GM19438 (cell line): Measurements from ENCODE around the gene SYNGR1.
"Not testable (repeated sequence)": the region's sequence is repeated elsewhere in the genome, so short reads cannot be mapped to it uniquely, and the experiment has no call there.

ENCODE experiments used
- ATAC-seq: cut with Tn5 transposase; IDR thresholded peaks from one replicate; pipeline ENCODE4 v1.9.1; 2021; ENCODE audit warnings: low read depth; ENCODE audit not compliant: unreplicated experiment

SYNGR1 gene

DNA sequence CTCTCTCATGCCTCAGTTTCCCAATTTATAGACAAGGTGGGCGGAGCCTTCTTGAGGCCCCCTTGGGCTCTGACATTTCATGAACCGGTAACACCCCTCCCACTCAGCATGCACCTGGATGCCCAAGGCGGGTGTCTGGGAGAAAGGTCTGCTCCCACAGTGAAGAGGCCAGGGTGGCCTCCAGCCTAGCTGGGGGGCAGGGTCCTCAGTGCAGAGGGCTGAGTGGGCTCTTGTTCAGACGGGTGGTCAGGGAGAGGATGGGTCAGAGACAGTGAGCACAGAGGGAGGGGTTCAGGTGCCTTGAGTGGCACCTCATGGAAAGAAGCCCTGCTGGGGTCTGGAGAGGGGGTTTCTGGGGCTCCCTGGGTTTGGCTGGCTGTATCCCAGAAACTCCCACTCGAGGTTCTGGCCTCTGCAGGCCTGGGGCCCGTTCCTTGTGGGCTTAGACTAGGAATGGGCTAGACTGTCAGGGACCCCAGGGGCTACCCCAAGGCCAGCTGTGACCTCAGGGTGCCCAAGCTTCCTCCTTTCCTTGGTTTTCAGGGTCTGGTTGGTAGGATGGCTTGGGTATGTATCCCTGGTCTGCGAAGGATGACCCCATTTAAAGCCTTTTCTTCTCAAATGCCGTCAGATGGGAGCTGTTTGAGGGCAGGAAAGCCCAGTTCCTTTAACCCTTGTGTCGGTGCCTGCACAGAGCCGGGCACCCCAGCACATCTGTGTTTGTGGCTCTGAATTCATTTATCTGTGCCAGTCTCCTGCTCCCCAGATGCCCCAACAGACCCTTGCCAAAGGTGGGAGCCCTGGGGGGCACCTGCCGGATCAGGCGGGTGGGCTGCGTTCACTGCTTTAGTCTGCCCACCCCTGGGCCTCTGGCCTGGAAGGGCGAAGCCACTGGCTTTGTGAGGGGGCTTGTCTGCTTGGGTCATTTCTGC, 1.2 kb downstream of the SYNGR1 start:
- no peak for ATAC-seq

DNA sequence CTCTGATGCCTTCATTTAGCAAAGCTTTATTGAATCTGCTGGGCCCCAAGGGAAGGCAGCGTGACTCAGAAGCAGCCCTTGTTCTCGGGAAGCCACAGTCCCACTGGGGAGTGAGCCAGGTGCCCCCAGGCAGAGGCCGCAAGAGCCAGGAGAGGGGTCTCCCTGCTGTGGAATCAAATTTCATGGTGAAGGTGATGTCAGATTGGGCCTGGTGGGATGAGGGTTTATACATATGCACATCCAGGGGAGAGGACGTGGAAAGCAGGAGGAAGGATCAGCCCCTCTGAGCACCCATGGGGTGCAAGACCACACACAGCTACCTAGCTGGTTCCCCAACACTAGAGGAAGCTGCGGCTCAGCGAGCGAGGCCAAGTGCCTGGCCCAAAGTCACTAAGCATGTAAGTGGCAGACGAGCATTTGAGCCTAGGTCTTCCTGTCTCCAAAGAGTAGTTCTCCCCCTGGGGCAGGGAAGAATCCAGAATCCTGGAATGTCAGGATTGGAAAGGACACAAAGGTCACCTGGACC, 2.0 kb downstream of the SYNGR1 start:
- no peak for ATAC-seq

DNA sequence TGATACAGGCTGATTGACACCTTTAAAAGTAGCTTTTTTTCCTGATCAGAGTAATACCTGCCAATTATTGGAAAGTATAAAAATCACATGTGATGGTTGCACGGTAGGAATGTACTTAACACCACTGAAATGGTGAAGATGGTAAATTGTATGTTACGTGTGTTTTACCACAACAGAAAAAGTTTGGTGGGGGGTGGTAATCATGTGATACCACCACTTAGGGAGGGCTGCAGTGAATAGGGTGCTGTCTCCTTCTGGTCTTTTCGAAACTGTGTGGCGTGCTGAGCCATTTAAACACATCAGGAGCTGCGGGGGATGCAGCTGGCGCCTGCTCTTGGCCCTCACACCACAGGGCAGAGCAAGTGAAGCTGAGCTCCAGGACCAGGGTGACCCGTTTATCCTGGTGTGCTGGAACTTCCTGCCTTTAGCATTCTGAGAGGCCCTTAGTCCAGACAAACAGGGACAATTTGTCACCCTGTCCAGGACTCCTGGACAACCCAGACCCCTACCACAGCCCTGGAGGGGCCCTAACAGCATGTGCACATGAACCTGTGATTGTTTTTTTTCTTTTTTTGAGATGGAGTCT, 2.6 kb downstream of the SYNGR1 start:
- ATAC-seq, result no peak

DNA sequence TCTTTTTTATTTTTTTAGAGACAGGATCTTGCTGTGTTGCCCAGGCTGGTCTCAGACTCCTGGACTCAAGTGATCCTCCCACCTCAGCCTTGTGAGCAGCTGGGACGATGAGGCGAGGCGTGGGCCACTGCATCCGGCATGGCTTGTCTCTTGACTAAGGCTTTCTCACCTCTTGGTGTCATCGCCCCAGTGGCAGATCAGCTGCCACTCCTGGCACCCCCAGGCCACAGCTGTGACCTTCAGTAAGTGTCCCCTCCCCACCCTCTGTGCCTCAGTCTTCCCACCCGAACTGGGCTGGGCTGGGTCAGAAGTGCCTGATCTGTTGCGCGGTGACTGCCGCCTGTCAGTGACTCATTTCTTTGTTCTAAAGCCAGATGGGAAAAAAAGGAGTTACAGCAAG, 3.6 kb downstream of the SYNGR1 start:
- ATAC-seq, result no peak

DNA sequence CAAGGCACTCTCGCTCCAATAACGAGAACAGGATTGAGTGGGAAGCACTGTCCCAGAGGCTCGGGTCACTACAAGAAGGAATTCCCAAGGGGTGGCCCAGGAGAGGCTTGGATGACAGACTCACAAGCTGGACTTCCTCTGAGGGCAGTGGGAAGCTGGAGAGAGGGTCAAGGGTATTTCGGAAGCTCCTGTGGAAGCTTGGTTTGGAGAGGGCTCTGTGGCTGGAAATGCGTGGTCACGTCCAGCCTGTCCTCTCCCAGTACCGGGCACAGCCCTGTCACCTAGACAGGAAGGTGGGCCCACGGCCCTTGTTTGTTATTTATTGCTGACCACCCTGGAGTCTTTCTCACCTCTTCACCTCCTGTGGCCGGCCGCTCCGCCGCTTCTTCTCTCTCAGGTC, 5.3 kb downstream of the SYNGR1 start:
- no peak for ATAC-seq

DNA sequence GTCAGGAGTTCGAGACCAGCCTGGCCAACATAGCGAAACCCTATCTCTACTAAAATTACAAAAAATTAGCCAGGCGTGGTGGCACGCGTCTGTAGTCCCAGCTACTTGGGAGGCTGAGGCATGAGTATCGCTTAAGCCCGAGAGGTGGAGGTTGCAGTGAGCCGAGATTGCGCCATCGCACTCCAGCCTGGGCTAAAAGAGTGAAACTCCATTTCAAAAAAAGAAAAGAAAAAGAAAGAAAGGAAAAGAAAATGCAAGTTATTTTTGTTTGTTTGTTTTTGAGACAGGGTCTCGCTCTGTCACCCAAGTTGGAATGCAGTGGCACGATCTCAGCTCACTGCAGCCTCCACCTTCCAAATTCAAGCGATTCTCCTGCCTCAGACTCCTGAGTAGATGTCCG, 6.0 kb downstream of the SYNGR1 start:
- not testable (repeated sequence) for ATAC-seq

DNA sequence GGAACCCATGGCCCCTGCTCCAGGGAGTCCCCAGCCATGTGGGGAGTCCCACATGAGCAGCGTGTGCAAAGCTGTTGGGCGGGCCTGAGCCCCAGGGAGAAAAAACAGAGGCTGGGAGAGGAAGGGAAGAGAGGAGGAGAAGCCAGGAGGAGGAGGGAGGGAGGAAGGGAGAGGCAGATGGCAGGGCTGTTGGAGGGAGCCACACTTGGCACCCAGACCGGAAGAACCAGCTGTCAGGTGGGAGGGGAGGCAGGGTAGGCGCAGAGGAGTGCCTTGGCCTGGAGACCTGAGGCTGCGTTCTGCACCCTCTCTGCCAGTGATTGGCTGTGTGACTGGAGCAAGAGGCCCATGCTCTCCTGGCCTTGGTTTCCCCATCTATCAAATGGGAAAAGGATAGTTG, 6.7 kb downstream of the SYNGR1 start:
- ATAC-seq, result no peak

DNA sequence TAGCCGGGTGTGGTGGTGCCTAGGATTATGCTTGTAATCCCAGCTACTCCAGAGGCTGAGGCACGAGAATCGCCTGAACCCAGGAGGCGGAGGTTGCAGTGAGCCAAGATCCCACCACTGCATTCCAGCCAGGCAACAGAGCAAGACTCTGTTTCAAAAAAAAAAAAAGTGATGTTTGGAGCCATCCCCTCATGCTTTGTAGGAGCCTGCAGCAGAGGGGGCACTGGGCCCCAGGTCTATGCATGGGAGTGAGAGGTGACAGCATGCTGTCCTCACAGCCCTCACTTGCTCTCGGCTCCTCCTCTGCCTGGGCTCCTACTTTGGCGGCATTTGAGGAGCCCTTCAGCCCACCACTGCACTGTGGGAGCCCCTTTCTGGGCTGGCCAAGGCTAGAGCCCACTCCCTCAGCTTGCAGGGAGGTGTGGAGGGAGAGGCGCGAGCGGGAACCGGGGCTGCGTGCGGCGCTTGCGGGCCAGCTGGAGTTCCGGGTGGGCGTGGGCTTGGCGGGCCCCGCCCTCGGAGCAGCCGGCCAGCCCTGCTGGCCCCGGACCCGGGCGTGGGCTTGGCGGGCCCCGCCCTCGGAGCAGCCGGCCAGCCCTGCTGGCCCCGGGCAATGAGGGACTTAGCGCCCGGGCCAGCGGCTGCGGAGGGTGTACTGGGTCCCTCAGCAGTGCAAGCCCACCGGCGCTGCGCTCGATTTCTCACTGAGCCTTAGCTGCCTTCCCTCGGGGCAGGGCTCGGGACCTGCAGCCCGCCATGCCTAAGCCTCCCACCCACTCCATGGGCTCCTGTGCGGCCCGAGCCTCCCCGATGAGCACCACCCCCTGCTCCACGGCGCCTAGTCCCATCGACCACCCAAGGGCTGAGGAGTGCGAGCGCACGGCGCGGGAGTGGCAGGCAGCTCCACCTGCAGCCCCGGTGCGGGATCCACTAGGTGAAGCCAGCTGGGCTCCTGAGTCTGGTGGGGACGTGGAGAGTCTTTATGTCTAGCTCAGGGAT, 7.6 kb downstream of the SYNGR1 start:
- ATAC-seq, result not testable (repeated sequence)

DNA sequence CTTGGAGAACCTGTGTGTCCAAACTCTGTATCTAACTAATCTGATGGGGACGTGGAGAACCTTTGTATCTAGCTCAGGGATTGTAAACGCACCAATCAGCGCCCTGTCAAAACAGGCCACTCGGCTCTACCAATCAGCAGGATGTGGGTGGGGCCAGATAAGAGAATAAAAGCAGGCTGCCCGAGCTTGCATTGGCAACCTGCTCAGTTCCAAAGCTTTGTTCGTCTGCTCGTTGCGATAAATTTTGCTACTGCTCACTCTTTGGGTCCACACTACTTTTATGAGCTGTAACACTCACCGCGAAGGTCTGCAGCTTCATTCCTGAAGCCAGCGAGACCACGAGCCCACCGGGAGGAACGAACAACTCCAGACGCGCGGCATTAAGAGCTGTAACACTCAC, 8.4 kb downstream of the SYNGR1 start:
- ATAC-seq, result not testable (repeated sequence)

DNA sequence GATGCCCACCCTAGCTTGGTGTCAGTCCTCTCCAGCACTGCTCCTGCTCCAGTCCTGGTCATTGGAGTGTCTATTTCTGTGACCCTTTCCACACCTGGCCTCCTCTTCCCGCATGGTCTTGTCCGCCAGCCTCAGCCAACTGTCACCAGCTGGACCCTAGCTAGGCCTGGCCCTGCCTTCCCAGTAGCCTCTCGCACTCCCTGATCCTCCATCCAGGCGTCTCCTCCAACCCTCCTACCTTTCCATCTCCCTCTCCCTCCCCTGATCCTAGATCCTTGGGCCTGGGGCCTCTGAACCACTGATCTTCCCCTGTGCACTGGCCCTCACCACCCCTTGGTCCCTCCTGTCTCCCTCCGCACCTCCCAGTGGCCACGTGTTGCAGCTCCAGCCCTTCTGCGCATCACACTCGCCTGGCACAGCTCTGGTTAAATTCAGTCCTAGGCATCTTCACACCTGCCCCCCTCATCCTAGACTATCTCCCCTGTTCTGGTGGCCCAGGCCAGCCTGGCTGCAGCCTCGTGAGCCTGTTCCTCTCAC, 9.9 kb downstream of the SYNGR1 start:
- no peak for ATAC-seq

DNA sequence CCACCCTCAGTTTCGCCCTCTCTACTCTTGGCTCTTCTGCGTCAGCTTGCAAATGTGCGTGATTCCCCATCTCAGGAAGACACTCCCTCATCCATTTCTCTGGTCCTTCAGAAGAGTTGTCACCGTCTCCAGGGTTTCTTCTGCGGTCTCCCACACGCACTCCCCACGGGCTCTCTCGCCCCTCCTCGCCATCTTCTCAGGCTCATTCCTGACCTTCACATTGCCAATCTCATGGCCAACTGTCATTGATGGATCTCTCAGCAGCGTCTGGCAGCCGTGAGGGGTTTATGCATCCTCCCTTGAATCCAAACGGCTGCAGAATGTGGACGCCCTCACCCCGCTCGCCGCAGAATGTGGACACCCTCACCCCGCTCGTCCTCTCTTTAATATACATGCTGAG, 10.5 kb downstream of the SYNGR1 start:
- ATAC-seq, result no peak

DNA sequence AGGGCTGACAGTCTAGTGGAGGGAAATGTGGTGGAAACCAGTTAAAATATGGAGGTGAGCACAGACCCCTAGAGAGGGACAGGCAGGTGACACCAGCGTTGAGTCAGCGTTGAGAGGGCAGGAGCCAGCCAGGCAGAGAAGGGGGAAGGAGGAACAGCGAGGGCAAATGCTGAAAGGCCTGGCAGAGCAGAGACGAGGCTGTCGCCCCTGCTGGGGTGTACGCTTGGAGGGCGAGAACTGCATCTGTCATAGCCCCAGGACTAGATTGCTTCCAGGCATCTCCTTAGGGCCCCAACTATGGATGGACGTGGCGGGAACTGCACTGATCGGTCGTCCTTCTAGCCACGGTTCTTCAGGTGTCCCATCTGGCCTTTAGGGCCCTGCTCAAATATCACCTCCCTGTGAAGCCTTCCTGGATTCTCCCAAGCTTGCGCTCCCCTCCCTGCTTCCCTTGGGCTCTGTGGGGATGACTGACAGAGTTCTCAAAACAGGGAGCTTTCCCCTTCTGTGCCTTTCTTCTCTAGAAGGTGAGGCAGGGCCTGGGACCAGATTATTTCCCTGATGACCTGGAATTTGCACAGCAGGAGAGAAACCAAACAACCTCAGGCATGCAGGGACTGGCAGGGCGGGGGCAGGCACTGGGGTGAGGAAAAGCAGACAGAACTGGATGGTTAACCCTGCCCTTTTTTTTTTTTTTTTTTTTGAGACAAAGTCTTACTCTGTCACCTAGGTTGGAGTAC, 11.1 kb downstream of the SYNGR1 start:
- ATAC-seq, result no peak

DNA sequence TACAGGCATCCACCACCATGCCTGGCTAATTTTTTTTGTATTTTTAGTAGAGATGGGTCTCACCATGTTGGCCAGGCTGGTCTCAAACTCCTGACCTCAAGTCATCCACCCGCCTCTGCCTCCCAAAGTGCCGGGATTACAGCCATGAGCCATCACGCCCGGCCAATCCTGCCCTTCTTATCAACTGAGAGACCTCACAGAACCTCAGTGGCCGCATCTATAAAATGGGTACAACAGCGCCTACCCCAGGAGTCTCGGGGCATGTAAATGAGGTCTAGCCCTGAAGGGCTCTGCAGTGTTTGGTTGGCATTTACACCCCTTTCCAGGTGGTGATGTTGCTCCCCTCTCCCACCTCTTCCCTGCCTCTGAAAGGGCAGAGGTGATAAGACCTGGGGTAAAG, 11.7 kb downstream of the SYNGR1 start:
- ATAC-seq, result no peak

DNA sequence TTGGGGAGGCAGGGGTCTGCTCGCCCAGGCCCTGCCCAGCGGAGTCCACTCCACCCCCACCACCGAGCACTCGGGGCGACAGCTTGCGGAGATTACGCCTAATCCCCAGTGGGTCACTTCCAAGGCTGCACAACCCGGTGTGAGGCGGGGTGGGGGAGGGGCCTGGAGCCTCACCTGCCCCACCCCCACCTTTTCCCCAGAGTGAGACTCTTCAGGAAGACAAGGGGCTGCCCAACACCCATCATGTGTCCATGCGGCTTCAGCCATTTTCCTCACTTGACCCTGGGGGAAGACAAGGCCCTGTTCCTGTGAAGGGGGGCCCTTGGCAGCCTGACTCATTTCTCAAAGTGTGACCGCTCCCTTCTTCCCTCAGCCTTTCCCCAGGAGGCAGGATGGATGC, 12.5 kb downstream of the SYNGR1 start:
- ATAC-seq, result no peak

DNA sequence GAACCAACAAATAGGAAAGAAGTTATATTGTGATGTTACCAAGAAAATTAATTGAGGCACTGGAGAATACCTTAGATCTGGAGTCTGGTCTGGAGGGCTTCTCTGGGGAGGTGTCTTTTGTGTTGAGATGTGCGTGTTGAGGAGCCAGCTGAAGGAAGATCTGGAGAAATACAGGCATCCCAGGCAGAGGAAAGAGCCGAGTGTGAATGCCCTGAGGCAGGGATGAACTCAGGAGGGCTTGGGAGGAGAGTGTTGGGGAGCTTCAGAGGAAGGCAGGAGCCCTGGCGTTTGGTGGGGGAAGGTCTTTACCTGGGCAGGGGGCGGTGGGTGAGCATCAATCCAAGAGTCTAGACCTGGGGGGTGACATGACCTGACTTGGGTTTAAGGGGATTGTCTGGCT, 13.1 kb downstream of the SYNGR1 start:
- ATAC-seq, result no peak

DNA sequence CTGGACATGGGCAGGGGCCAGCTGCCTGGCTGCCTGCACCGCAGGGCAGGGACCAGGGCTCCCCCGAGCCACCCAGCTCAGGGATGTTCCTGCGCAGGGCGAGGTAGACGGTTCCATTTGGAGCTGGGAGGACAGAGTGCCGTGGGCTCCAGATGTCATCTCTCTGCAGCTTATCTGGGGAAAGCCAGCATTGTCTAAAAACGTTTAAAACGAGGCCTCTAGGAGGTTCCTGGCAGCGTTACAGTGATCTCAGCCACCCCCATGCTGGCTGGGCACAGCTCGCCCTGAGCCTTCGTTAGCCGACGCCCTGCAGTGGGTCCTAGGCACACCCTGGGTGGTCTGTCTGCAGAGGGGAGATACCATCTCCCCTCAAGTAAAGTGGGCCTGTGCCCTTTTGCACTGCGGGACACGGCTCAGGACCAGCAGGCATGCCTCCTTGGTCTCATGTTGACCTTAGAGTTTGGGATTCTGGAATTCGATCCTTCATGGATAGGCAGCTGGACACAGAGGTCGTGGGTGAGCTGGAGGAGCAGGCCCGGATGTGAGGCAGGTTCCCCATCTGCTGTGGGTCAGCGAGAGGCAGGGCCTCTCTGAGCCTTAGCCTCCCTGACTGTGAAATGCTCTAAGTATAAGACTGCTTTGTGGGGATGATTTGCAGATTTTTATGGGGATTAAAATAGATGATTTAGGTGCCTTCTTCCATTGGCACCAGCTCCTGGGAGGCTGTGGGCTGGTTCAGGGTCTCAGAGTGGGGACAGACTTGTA, 14.1 kb downstream of the SYNGR1 start:
- ATAC-seq, result no peak

DNA sequence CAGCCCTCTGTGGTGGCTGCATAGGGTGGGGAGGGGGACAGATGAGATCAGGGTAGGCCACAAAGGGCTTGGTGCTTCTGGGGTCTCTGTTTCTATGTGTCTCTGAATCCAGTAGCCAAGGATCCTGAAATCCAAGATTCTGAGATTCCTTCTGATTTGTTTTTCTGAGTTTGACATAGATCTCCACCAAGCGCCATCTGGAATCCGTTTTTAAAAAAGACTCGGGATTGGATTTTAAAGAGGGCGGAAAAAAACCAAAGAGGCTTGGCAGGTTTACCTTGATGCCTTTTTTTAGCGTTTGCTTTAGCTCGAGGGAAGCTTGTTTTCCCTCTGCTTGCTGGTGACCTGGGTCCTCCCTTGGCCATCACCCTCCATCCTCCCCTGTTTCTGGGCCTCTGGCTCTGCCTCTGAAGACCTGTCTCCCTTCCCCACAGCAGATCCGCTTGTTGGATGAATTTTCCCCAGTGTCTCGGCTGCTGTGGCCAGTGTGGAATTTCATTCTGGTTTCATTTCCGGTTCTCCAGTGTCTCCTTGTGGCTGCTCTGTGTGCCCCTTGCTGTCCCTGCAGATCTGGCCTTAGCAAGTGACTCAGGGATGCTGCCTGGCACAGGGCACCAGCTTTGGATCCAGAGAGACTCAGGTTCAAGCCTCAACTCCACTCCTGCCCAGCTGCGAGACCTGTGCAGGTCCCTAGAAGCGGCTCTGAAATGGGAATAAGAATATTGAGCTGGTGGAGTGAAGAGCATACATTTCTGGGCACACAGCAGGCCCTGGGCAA, 15.1 kb downstream of the SYNGR1 start:
- no peak for ATAC-seq

DNA sequence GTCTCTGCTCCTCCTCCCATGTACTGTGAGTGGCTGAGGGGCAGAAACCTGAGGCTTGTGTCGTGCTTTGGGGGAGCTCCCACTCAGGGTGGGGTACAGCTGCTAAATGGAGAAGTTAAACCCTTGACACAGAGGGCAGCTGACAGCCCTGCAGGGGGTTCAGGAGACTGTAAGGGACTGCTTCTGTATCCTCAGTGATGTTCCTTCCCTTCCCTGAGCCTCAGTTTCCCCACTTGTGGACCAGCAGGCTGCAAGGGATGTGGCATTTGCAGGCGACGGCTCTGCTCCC, 15.6 kb downstream of the SYNGR1 start:
- ATAC-seq, result no peak

DNA sequence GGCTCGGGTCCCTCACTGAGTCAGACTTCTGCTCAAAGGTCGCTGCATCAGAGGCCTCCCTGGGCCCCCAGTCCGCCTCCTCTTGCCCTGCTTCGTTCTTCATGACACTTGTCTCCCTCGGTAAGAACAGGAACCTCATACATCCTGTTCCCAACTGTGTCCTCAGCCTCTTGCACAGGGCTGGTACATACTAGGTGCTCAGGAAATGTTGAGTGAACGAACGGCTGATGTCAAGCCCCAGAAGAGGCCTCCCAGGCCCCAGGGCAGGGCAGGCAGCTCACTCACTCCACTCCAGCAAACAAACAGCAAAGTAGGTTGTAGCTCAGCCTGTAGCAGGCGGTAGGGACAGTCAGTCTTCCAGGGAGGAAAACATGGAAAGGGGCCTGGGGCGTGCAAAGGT, 17.2 kb downstream of the SYNGR1 start:
- no peak for ATAC-seq
